ENCODE data around the gene SORCS1.

The SORCS1 gene

DNA sequence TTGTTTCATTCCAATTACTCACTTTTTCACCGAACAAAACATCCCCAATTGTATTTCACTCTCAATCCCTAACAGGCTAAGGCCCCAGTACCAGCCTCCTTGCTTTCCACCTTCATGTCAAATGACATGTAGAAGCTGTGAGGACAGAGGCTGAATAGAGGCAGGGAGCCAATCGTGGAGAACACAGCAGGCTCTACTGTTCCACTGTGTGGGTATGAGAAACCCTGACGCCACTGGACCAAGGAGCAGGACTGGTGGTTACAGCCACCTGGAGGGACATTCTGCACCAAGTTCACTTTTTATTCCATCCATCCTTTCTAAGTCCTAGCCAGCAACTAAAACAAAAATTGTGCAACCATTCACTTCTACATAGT lies 502.8 kb downstream of the SORCS1 start:
- DNase-seq (ENCODE audit: low spot score): peak; percentile 71

DNA sequence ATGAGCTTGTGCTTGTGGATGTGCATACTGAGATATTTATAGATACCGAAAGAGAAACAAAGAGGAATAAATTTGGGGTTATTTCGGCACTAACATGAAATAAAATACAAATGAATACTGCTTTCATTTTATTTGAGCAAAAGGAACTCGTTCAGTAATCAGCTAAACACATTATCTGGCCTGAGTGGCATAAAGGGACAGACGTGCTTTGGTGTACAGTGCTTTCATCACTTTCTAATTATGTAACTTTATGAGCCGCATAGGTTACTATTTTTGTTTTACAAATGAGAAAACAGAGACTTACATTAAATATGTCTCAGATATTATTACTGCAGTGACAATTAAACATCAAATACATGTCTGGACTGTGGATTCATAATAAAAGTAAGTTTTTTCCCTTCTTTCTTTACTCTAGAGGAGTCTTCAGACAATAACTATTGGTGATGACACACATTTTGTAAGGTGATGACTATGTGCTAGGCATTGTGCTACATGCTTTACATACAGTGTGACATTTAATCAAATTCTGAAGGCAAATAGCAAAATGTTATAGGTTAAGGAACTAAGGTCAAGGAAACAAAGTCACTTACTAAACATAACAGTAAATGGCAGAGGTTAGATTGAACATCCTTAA lies 503.3 kb downstream of the SORCS1 start:
- DNase-seq (ENCODE audit: low spot score): no peak

DNA sequence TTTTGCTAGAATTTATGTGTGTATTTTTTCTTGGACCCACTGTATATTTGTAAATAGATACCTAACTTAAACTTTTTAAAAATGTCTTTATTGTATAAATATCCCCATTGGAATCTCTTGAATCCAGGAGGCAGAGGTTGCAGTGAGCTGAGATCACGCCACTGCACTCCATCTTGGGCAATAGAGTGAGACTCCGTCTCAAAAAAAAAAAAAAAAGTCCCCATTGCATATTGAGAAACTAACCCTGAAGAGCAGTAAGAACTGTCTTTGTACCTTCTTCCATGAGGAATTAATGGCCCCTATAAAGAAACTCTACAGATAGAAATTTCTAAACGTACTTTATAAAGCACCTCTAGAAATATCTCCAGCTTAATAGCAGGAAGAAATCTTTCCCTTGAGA lies 504.0 kb downstream of the SORCS1 start:
- DNase-seq (ENCODE audit: low spot score): no peak

DNA sequence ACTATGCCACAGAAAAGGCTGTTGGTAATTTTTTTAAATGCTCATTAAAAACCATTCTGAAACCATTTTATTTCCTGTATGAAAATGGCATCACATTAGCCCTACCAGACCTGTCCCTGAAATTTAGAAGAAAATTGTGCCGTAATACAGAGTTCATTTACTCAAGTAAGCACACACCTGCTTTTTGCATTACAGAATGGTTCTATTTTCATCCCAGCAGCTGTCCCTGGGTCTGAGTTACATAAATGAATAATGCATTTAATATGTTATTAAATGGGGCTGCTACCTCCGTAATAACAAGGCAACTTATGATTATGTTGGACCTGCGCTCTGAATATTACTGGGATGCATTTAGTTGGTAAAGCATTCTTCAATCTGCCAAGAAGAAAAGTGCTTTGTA lies 508.9 kb downstream of the SORCS1 start:
- no peak for DNase-seq (ENCODE audit: low spot score)

DNA sequence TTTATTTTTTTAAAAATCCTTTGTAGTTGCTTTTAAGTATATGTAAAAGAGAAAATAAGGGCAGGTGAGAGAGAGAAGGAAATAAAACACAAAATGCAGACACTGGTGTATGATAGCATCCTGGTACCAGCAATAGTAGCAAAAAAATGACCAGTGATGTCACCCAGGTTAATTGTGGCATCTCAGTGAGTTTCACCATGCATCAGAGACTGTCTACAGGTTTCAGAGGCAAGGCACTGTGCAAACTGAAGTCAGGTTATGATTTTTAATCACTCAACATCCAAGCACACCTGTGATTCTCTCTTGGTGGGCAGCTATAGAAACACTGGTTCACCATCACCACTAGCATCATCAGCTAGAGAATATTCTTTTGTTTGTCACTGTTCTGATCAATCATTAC lies 509.3 kb downstream of the SORCS1 start:
- no peak for DNase-seq (ENCODE audit: low spot score)

DNA sequence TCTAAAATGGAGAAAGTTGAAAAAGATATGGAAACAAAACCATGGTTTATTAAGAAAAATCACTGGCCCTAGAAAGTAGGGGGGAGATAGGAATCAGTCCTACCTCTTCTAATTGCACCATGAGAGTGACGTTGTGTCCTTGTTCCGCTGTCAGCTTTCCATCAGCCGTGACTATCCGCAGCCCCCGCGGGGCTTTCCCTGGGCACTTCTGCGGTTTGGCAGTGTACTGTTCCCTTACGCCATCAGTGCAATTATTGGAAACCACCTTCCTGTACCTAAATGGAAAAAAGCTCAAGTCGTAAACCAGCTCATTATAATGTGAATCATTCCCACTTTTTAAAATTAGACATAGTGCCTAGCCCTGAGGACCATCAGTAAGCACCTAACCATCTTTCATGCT lies 512.2 kb downstream of the SORCS1 start:
- no peak for DNase-seq (ENCODE audit: low spot score)

DNA sequence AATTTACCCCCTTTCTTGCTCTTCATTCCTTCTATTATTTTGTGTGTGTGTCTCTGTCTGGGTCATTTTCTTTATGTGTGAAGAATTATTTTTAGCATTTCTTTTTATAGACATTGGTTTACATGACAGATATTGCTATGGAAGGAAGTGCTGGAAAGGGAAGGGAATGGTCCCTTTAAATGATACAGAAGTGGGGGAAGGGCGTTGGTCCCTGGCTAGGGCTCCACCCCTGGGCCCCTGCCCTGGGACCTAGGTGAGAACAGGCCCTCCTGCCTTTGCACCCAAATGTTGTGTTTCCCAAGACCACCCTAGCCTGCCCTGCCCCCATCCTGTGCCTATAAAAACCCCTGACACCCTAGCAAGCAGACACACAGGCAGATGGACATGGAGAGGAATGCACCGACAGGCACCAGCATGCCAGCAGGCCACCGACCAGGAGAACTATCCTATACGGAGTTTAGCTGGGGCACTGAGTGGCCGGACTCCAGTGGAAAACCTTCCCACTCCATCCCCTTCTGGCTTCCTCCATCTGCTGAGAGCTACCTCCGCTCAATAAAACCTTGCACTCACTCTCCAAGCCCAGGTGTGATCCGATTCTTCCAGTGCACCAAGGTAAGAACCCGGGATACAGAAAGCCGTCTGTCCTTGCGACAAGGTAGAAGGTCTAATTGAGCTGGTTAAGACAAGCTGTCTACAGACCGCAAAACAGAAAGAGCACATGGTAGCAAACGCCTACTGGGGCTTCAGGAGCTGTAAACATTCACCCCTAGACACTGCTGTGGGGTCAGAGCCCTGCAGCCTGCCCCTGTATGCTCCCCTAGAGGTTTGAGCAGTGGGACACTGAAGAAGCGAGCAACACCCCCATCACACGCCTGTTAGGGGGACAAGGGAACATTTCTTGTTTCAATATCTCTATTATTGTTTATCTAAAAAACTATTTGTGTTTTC lies 515.7 kb downstream of the SORCS1 start:
- no peak for DNase-seq (ENCODE audit: low spot score)

DNA sequence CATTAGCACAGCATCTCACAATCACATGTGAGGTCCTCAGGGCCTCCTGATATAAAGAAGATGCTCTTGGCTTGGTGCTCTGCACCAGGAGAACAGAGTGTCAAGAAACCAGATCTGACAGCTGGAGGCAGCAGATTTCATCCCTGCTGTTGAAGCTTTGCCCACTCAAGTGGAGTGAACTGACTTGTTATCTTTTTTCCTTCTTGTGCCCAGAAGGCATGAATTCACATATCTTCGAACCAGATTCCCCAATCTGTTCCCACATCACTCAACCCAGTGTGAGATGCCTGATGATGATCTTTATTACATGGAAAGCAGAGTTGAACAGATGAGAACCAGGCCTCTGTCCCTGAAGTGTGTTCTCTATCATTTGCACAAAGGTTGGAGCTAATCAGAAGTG lies 521.0 kb downstream of the SORCS1 start:
- no peak for DNase-seq (ENCODE audit: low spot score)

DNA sequence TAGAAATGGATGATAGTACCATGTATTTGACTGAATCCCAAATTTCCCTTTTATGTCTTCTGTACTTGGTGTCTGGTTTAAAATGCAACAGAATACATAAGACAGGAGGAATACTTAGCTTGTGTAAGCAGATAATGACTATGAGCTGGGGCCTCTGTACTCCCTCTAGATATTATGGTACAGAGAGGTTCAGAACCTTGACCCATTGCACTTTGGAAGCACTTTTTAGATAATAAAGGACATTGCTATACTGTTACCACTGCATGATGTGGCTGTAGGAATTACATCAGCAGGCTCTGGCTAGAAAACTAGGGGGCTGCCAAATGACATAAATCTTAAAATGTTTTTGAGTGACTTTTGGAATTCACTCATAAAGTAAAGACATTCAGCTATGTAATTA lies 526.6 kb downstream of the SORCS1 start:
- no peak for DNase-seq (ENCODE audit: low spot score)

DNA sequence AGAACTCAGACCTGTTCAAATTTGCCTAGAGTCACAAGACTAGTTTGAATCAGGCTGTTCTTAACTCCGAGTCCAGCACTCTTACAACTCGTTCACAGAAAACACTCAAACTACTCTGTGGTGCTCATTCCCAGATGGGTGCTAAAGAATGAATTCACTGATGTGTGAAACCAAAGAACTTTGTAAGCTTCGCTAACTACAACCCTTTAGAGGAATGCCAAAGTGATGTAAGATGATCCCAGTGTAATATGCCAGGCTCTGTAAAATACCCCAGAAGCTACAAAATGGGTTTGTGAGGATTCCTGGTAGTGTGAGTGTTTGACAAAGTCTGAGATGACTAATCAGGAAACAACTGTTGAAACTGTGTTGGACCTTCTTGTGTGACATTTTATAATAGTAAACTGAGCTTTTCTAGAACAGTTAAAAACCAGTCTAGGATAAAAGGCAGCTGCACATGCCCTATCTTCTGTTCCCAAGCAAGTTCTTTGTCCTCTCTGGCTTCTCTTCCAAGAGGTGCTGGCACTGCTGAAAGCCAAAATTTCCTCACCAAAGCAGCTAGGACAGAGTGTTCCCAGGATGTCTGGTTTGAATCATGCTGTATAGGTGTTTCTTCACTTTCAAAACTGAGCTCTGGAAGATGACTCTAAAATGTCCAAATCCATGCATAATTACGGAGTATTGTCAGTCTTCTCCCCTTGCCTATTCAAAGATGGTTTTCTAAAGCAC lies 527.6 kb downstream of the SORCS1 start:
- no peak for DNase-seq (ENCODE audit: low spot score)

DNA sequence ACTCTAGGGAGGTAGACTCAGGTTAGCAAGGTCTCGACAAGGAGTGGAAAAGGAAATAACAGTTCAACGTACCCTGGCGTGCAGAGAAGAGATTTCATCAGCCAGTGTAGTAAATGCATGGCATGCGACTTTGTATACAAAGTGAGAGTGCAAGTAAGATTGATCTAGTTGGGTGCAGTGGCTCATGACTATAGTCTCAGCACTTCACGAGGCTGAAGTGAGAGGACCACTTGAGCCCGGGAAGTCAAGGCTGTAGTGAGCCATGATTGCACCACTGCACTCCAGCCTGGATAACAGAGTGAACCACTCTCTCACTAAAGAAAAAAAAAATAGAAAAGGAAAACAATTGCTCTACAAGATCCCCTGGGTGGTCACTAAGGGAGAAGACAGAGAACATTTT lies 528.6 kb downstream of the SORCS1 start:
- DNase-seq (ENCODE audit: low spot score): no peak

DNA sequence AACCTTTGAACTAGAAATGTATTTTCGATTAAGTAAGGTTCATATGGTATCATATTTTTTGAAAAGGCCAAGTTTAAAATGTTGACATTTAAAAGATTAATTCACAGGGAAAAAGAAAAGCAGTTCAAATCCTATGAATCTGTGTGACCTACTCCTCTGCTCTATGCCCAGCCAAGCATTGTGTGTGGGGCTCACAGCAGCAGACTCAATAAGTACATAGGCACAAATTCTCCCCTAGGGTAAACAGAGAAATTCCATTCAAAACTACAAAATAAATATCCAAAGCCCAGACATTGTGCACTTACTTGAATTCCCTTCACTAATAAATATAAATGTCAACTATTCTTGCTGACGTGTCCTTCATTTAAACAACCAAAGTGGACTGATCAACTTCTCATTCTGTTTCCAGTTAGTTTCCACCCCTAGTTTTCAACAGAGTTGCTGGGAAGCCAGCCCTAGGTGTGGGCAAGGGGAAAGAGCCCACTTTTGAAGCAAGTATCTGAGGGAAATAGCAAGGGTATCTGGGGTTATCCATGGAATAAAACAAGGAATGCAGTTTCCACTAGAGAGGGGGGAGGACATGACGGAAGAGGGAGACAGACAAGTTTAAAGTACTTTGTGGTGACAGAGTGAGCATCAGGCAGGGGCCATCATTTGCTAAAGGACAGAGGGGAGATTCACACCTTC lies 533.3 kb downstream of the SORCS1 start:
- DNase-seq (ENCODE audit: low spot score): no peak

DNA sequence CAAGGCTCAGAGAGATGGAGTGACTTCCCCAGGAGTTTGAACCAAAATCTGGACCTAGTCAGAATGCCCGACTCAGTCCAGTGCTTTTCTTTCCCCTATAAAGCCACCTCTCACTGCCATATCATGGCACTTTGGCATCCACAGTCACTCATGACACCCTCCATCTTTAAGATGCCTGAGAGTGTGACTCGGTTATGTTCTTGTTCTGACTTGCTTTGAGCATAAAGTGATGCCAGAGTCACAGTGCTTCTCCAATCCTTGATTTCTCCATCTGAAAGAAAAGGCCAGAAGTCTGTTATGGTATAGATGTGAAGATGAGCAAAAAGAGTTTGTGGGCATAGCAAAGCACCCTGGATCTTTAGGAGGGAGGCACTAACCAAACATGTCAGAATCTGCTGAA lies 538.1 kb downstream of the SORCS1 start:
- no peak for DNase-seq (ENCODE audit: low spot score)

DNA sequence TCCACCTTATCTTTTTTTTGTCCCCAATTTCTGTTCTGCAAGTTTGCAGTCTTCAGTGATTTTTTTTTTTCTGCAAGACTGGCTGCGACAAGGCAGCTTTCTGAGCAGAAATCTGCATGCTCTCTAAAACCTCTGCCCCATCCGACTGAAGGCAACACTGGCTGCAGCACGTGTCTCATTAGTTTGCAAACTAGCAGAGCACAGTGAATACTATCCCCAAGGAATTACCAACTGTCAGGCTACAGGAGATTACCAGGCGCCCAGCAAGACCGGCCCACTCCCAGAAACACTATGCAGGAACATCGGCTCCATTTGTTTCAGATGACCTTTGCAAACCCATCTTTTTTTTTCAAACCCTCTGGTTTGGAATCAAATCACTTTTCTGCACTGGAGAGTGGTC lies 538.8 kb downstream of the SORCS1 start:
- DNase-seq (ENCODE audit: low spot score): no peak

DNA sequence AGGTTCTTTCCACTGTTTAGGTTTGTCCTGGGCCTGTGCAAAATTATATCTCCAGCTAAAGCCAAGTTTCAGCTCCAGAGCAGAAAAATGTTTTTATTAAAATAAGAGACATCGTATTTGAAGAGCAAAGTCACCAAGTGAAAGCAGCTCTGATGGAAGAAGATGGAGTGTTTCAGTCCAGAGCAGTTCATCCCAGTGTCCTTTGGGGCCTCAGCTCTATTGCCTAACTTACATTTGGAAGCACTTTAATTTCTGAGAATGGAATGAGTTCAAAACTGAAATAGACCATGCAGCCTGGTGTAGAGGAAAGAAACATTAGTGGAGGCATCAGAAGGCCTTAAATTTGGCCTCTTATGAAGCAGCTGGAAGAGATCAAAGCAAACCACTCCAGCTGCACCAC lies 545.2 kb downstream of the SORCS1 start:
- no peak for DNase-seq (ENCODE audit: low spot score)

DNA sequence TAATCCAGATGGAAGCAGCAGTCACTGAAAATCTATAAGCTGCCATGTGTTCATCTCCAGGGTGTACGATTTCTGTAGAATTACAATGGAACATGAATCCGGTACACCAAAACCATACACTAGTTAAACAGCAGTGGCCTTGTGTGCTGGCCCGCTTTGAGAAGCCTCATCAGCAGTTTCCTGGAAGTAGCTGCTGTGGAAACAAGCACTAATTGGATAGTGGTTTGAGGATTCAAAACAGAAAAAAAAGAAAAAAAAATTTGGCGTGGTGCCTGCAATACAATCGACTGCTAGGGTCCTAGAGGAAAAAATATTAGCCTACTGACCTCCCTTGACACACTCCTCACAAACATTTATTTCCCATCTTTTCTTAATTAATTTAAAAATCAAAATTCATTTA lies 545.9 kb downstream of the SORCS1 start:
- no peak for DNase-seq (ENCODE audit: low spot score)

DNA sequence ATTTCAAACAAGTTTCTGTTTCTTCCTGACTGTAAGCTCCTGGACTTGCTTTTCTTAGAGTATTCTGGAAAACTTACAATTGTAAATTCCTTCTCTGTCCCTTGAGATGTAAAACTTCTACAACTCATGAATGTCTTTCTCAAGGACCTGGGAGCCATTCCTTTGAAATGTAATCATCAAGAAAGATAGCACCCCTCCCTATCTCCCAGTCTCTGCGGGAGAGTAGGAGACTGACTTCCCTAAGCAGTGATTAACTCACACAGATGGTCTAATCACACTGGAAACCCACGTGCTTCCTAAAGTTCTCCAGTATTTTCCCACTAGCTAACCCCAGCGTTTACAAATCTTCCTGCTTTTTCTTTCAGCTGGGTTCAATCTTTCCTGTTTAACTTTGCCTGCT lies 549.4 kb downstream of the SORCS1 start:
- no peak for DNase-seq (ENCODE audit: low spot score)

DNA sequence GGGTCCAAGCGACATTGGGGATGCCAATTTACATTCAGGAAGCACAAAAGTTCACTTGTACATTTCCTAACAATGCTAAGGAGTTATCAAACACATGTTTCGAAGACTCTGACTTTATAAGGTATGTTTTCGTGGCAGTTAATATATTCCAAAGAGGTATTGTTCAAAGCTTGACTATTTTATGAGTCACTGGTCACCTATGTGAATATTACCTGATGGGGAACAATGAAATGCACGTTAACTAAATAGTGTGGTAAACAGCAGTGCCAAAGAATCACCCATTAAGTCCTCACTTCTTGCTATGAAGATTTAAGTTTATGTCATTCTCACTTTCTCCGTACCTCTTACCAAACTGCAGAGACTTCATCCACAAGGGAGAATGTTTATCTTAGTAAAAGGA lies 550.2 kb downstream of the SORCS1 start:
- no peak for DNase-seq (ENCODE audit: low spot score)

DNA sequence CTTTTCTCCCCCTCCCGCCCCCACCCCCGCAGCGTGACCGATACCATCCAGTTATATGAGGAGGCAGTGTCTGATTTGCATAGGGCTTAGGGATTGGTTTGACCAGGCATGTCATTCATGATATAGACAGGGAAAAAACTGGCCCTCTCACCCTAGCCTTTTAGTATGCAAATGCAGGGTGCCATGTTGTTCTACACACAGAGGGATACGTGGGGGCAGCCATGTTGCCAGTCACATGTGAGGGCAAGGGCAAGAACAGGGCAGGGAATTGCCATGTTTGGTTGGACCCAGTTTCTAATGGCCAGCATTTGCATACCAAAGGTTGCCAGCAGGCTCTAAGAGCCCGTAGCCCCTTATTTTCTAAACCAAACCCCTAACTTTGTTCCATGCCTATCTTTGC lies 552.1 kb downstream of the SORCS1 start:
- no peak for DNase-seq (ENCODE audit: low spot score)

DNA sequence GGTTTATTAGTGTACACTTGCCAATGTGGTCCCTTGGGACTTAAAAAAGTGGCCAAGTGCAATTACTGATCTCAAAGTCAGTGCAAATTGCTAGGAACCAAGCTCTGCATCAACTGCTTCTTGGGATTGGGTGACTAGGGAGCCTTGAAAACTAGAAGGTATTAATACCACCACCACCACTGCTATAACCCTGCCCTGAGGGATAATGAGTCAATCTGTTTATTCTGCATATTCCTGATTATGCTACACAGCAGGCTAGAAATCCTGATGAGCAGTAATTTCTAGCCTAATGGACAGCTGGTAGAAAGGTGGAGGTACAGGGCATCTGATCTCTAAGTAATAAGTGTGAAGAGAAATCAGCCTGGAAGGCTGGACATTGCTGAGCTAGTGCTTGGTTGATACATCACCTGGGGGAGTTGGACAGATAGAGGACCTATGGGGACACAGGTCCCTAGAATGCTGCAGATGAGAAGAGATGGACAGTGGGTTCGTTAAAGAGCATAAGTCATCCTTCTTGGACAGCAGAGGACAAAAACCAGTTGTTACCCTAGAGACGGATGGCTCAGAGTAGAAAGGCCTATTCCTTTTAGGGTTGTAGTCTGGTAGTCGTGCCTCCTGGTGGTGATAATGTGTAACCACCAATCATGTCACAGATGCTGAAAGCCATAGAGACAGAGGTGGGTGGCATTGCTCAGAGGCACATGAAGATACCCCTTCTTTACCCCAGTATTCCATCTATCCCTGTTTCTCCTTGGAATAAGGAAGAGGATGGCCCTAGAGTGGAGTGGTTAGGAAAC lies 554.8 kb downstream of the SORCS1 start:
- no peak for DNase-seq (ENCODE audit: low spot score)

DNA sequence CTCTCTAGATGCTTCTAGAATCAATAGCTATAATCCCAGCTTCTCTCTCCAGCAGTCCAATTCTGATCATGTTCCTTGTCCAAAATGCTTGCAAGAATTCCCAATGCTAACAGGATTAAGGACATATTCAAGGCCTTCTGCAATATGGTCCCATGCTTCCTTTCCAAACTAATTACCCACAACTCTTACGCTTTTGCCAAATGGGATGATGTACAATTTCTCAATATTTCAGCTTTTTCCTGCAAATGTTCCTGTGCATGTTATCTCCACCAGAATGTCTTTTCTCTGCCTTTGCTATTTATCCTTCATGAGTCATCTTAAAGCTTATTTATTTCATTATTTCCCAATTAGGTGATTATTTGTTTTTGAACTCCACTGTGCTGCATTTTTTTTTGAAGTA lies 556.4 kb downstream of the SORCS1 start:
- no peak for DNase-seq (ENCODE audit: low spot score)

DNA sequence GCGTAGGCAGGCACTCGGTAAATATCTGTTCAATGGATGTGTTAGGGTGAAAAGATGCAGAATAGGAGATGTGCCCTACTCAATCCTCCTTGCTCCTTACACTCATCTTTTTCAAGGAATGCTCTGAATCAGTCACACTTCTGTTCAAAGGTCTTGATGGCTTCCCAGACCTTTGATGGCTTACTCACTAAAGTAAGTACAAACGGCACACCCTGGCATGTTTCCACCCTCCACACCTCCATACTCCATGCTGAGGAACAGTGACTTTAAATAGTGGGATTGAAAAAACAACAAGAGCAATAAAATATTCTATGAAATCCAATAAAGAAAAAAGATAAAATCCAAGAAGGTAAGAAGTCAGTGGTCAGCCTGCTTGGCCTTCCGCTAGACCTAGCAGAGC lies 569.2 kb downstream of the SORCS1 start:
- DNase-seq (ENCODE audit: low spot score): no peak

Measured in pons (tissue), 1 donor.